H1 (cell line): ENCODE measurements around the gene PRDX5. TPM values are rescaled to one million over a fixed set of nuclear protein-coding genes. Genes with fewer than 3 reads are reported as not detected.

Source experiments
- CTCF ChIA-PET: fragments of 300-600 bp; sonication (Branson Sonifier 250); formaldehyde crosslinking; loops from one replicate; lab custom pipeline; 2021; ENCODE audit not compliant: partially characterized antibody; lab: Charles Lee
- POLR2A ChIA-PET: fragments of 300-600 bp; sonication (Branson Sonifier 250); formaldehyde crosslinking; loops from one replicate; lab custom pipeline; 2021; ENCODE audit warnings: inconsistent platforms; ENCODE audit not compliant: partially characterized antibody; lab: Charles Lee
- DNase-seq, 2 experiments: peaks; one replicate each; pipeline versions ENCODE4 v3.0.0 to v3.0.0-alpha.2; 2010 to 2022; ENCODE audit warnings: low spot score in 2 of 2, low read depth in 1 of 2, mixed read lengths in 1 of 2
- FAIRE-seq: peaks from 2 replicates; lab custom pipeline; 2011; peaks lifted over from hg19 to GRCh38; lab: Jason Lieb, UNC
- H2AFZ ChIP-seq: 2 replicates; pipeline ENCODE4 v1.8.1; 2012; ENCODE audit warnings: low read length, inconsistent platforms
- H2AK5ac ChIP-seq: 2 replicates; pipeline ENCODE4 v1.6.1; 2013; ENCODE audit warnings: low read depth, low read length
- H2BK120ac ChIP-seq: replicated peaks from 2 replicates; pipeline ENCODE3; 2013; ENCODE audit warnings: low read depth, low read length, inconsistent platforms
- H2BK12ac ChIP-seq: 2 replicates; pipeline ENCODE4 v1.6.1; 2013; ENCODE audit warnings: low read depth, low read length
- H2BK15ac ChIP-seq: 2 replicates; pipeline ENCODE4 v1.6.1; 2013; ENCODE audit warnings: low read length
- H2BK20ac ChIP-seq: 2 replicates; pipeline ENCODE4 v1.6.1; 2013; ENCODE audit warnings: low read length
- H2BK5ac ChIP-seq: 2 replicates; pipeline ENCODE4 v1.6.1; 2013; ENCODE audit warnings: low read depth, low read length
- H3K14ac ChIP-seq: 2 replicates; pipeline ENCODE4 v1.6.1; 2013; ENCODE audit warnings: inconsistent platforms; ENCODE audit not compliant: insufficient read length
- H3K18ac ChIP-seq: 2 replicates; pipeline ENCODE4 v1.6.1; 2013; ENCODE audit warnings: low read length; ENCODE audit errors: extremely low read depth
- H3K23ac ChIP-seq: 2 replicates; pipeline ENCODE4 v1.6.1; 2013; ENCODE audit warnings: inconsistent platforms; ENCODE audit not compliant: insufficient read length
- H3K23me2 ChIP-seq: 2 replicates; pipeline ENCODE4 v1.6.1; 2013; ENCODE audit warnings: low read depth, low read length
- H3K27ac ChIP-seq: 2 replicates; pipeline ENCODE4 v1.6.1; 2011; ENCODE audit warnings: low read depth, low read length, inconsistent platforms
- H3K27me3 ChIP-seq, 4 experiments: replicated peaks in 1 of 4; 1 replicate in 1 of 4; 2 replicates in 3 of 4; pipeline versions ENCODE4 v1.6.1 to v1.8.1; 2011 to 2013; ENCODE audit warnings: low read length in 3 of 4, mild to moderate bottlenecking in 3 of 4, inconsistent platforms in 2 of 4, mixed read lengths in 2 of 4, moderate library complexity in 1 of 4; ENCODE audit not compliant: control insufficient read depth in 3 of 4, insufficient read depth in 3 of 4; ENCODE audit errors: extremely low read depth in 1 of 4
- H3K36me3 ChIP-seq, 4 experiments: 2 replicates each; pipeline versions ENCODE4 v1.6.1 to v1.8.1; 2011 to 2013; ENCODE audit warnings: mild to moderate bottlenecking in 4 of 4, low read length in 3 of 4, moderate library complexity in 2 of 4, control low read depth in 1 of 4, inconsistent platforms in 1 of 4; ENCODE audit not compliant: insufficient read depth in 4 of 4, control insufficient read depth in 2 of 4
- H3K4ac ChIP-seq: replicated peaks from 2 replicates; pipeline ENCODE3; 2013; ENCODE audit warnings: low read length, low read depth, mixed read lengths, inconsistent platforms; ENCODE audit not compliant: insufficient read length
- H3K4me1 ChIP-seq, 4 experiments: replicated peaks in 1 of 4; 1 replicate in 1 of 4; 2 replicates in 3 of 4; pipeline versions ENCODE4 v1.6.1 to v1.8.1; 2011 to 2013; ENCODE audit warnings: low read length in 3 of 4, inconsistent platforms in 2 of 4, mixed read lengths in 1 of 4; ENCODE audit not compliant: insufficient read depth in 4 of 4, control insufficient read depth in 3 of 4
- H3K4me2 ChIP-seq, 2 experiments: 2 replicates each; pipeline versions ENCODE4 v1.6.1 to v1.8.1; 2011 to 2013; ENCODE audit warnings: low read depth in 2 of 2, low read length in 2 of 2, control low read depth in 1 of 2, inconsistent platforms in 1 of 2, mild to moderate bottlenecking in 1 of 2; ENCODE audit not compliant: insufficient read depth in 1 of 2
- H3K4me3 ChIP-seq, 4 experiments: fragments of 200-600, 300-600 bp in 1 of 4; sonication (generic), shearing (Covaris generic), sonication (Bioruptor Twin) in 1 of 4; 2 replicates each; pipeline versions ENCODE4 v1.5.1 to v1.8.1; 2011 to 2016; ENCODE audit warnings: low read length in 4 of 4, low read depth in 3 of 4, control low read depth in 2 of 4, inconsistent platforms in 2 of 4, mild to moderate bottlenecking in 2 of 4, mixed read lengths in 1 of 4, moderate library complexity in 1 of 4; ENCODE audit not compliant: insufficient read depth in 2 of 4; ENCODE audit errors: extremely low read depth in 1 of 4
- H3K56ac ChIP-seq: replicated peaks from 2 replicates; pipeline ENCODE3; 2013; ENCODE audit warnings: low read depth, mild to moderate bottlenecking, mixed read lengths, low read length, inconsistent platforms; ENCODE audit not compliant: insufficient read length
- H3K79me1 ChIP-seq: 2 replicates; pipeline ENCODE4 v1.6.1; 2013; ENCODE audit warnings: low read depth, low read length, control low read depth
- H3K79me2 ChIP-seq, 2 experiments: 2 replicates each; pipeline versions ENCODE4 v1.6.1 to v1.8.1; 2012 to 2013; ENCODE audit warnings: low read length in 2 of 2, mild to moderate bottlenecking in 2 of 2, inconsistent platforms in 1 of 2; ENCODE audit not compliant: insufficient read depth in 2 of 2, control insufficient read depth in 1 of 2
- H3K9ac ChIP-seq, 4 experiments: replicated peaks in 1 of 4; 1 replicate in 1 of 4; 2 replicates in 3 of 4; pipeline versions ENCODE4 v1.6.1 to v1.8.1; 2011 to 2013; ENCODE audit warnings: low read depth in 3 of 4, low read length in 3 of 4, control low read depth in 2 of 4, mild to moderate bottlenecking in 2 of 4, moderate library complexity in 2 of 4, inconsistent platforms in 1 of 4; ENCODE audit errors: extremely low read depth in 1 of 4
- H3K9me3 ChIP-seq, 2 experiments: 2 replicates each; pipeline versions ENCODE4 v1.6.1 to v1.8.1; 2012 to 2013; ENCODE audit warnings: mild to moderate bottlenecking in 2 of 2, moderate library complexity in 2 of 2, control low read depth in 1 of 2, inconsistent platforms in 1 of 2, low read depth in 1 of 2, low read length in 1 of 2, mixed read lengths in 1 of 2; ENCODE audit not compliant: insufficient read depth in 2 of 2
- H4K20me1 ChIP-seq, 2 experiments: replicated peaks in 1 of 2; 2 replicates each; pipeline versions ENCODE3 to v1.8.1; 2011 to 2013; ENCODE audit warnings: inconsistent platforms in 2 of 2, low read length in 2 of 2, mild to moderate bottlenecking in 1 of 2; ENCODE audit not compliant: insufficient read depth in 2 of 2, control insufficient read depth in 1 of 2
- H4K5ac ChIP-seq: 2 replicates; pipeline ENCODE4 v1.6.1; 2013; ENCODE audit warnings: low read length, low read depth, mixed read lengths, inconsistent platforms; ENCODE audit not compliant: insufficient read length
- H4K8ac ChIP-seq: 2 replicates; pipeline ENCODE4 v1.8.0; 2013; ENCODE audit warnings: mild to moderate bottlenecking, moderate library complexity, low read length, inconsistent platforms; ENCODE audit not compliant: insufficient read depth; ENCODE audit errors: extremely low read depth
- H4K91ac ChIP-seq: replicated peaks from 2 replicates; pipeline ENCODE3; 2013; ENCODE audit warnings: low read length, mixed read lengths, inconsistent platforms; ENCODE audit not compliant: insufficient read length
- CHD2 ChIP-seq: IDR thresholded peaks from 2 replicates; pipeline ENCODE4 v1.6.1; 2012; ENCODE audit warnings: low read length, improper control_type of control experiment
- E2F6 ChIP-seq: IDR thresholded peaks from 2 replicates; pipeline ENCODE4 v1.6.1; 2012; ENCODE audit warnings: inconsistent platforms
- GTF2F1 ChIP-seq: IDR thresholded peaks from 2 replicates; pipeline ENCODE4 v1.6.1; 2012; ENCODE audit warnings: low read depth, low read length, improper control_type of control experiment, borderline replicate concordance
- KDM4A ChIP-seq: IDR thresholded peaks from one replicate; pipeline ENCODE4 v1.7.1; 2012; ENCODE audit warnings: low read depth, mild to moderate bottlenecking, moderate library complexity, low read length, inconsistent platforms; ENCODE audit not compliant: severe bottlenecking
- PHF8 ChIP-seq: fragments of 200-600 bp; sonication (generic); conservative IDR thresholded peaks from 2 replicates; pipeline ENCODE4 v1.7.1; 2012; ENCODE audit warnings: low read depth, mild to moderate bottlenecking, inconsistent platforms, low read length, moderate library complexity
- RBBP5 ChIP-seq: IDR thresholded peaks from 2 replicates; pipeline ENCODE4 v1.7.1; 2012; ENCODE audit warnings: low read depth, mild to moderate bottlenecking, inconsistent platforms, low read length, moderate library complexity, borderline replicate concordance
- SIN3A ChIP-seq, 2 experiments: IDR thresholded peaks in 1 of 2; conservative IDR thresholded peaks in 1 of 2; 2 replicates each; pipeline ENCODE4 v1.6.1; 2011 to 2012; ENCODE audit warnings: low read length in 2 of 2, improper control_type of control experiment in 1 of 2, low read depth in 1 of 2, mild to moderate bottlenecking in 1 of 2
- SP4 ChIP-seq: IDR thresholded peaks from 2 replicates; pipeline ENCODE4 v1.6.1; 2012; ENCODE audit warnings: low read length, inconsistent platforms
- YY1 ChIP-seq: IDR thresholded peaks from 2 replicates; pipeline ENCODE4 v1.6.1; 2011; ENCODE audit warnings: low read depth, mild to moderate bottlenecking, low read length
- WGBS, 2 experiments: shearing (Covaris generic) in 1 of 2; methylation state at CpG; one replicate each; pipeline versions ENCODE4 v1.1.6 to v1.1.7; 2013 to 2015; ENCODE audit warnings: low lambda C conversion rate in 2 of 2, mixed read lengths in 2 of 2, inconsistent platforms in 1 of 2, low coverage in 1 of 2, missing lambda C conversion rate in 1 of 2; ENCODE audit not compliant: insufficient replicate concordance in 2 of 2, insufficient coverage in 1 of 2, insufficient read length in 1 of 2; ENCODE audit errors: extremely low coverage in 1 of 2, missing lambda C conversion rate in 1 of 2; 5-methylcytosine and 5-hydroxymethylcytosine counted together
- polyA plus RNA-seq, 7 experiments: library from polyadenylated mRNA; depleted of rRNA in 3 of 7; stranded (reverse) in 5 of 7; unstranded in 2 of 7; fragments of >200 nt in 5 of 7; fragments of 200-250 nt in 2 of 7; gene quantifications; 1 replicate in 5 of 7; 2 replicates in 1 of 7; 4 replicates in 1 of 7; pipeline versions ENCODE4 v1.2.1 to v1.2.3, GENCODE V29; 2011 to 2013; ENCODE audit warnings: missing spikeins in 2 of 7, mixed read lengths in 2 of 7
- total RNA-seq: library from RNA; stranded (reverse); fragmentation: NEBNext Ultra II Directional; extraction: Animal tissue kit (Norgen Biotek cat#: 25700); gene quantifications from 2 replicates; pipeline ENCODE4 v1.2.1, GENCODE V29; 2021

The PRDX5 gene
- total and polyA plus RNA-seq, 2 of the 8 experiments (the other 6 are each of a cell fraction or from before 2014, with no cell fraction given): 201 to 582 TPM

- FAIRE-seq (no peak), DNase-seq (peak in 1 of 2 experiments; percentile 75)
- 3% methylated on average over 42 of the region's 70 CpGs; no CpG with 5 or more reads in 1 of the 2 experiments for WGBS, 2 experiments
- Histone ChIP-seq H4K8ac (peak within 1 kb of the TSS; percentile 96), H3K4me1 (peaks cover 0 to 39% (median 30%) of the 10 kb centered on the region in 4 experiments; a peak in 6 of 7 replicates), H2BK5ac (peak within 1 kb of the TSS; percentile 81; the same call in 1 of the 2 replicates), H3K27ac (no peak within 1 kb of the TSS; the same call in 1 of the 2 replicates), H3K23ac (no peak within 1 kb of the TSS), H3K14ac (peak within 1 kb of the TSS; percentile 94), H3K79me2 (no peaks in the 10 kb centered on the region), H3K4me2 (peak within 1 kb of the TSS; percentile 87 to 89), H3K18ac (peak within 1 kb of the TSS; percentile 97), H3K9me3 (no peaks in the 10 kb centered on the region), H3K4ac (peak within 1 kb of the TSS; percentile 96), H3K27me3 (no peaks in the 10 kb centered on the region), H2AFZ (0 out of 2 replicates have a peak within 1 kb of the TSS, but pooled peaks have one; percentile 61), H2AK5ac (peak within 1 kb of the TSS; percentile 43; the same call in 1 of the 2 replicates), H2BK15ac (peak within 1 kb of the TSS; percentile 61; the same call in 1 of the 2 replicates), H2BK12ac (peak within 1 kb of the TSS; percentile 97; the same call in 1 of the 2 replicates), H3K4me3 (peak within 1 kb of the TSS; percentile 61 to 83 (median 72)), H3K9ac (peak within 1 kb of the TSS in 3 of 4 experiments; percentile 54 to 79 (median 54); a peak in 4 of 7 replicates), H3K79me1 (no peaks in the 10 kb centered on the region; the same call in 1 of the 2 replicates), H4K91ac (peak within 1 kb of the TSS; percentile 95), H3K23me2 (peaks cover 7% of the 10 kb centered on the region; the same call in 1 of the 2 replicates), H2BK120ac (peak within 1 kb of the TSS; percentile 27), H3K56ac (peak within 1 kb of the TSS; percentile 84), H2BK20ac (peak within 1 kb of the TSS; percentile 90; the same call in 1 of the 2 replicates), H4K5ac (peak within 1 kb of the TSS; percentile 60), H3K36me3 (peaks cover 0 to 9% (median 3%) of the 10 kb centered on the region in 4 experiments; a peak in 3 of 8 replicates), H4K20me1 (peaks cover 0 to 4% of the 10 kb centered on the region in 2 experiments)
- CTCF ChIA-PET: interaction anchor here (0.5 to 37.6 kb wide), 10 partner anchors 9 to 496 kb away, joined by 3 to 614 read pairs (median 6); partner anchors contain the start of genes CATSPERZ, CCDC88B, ESRRA and PRDX5
- POLR2A ChIA-PET: interaction anchor here (1.0 to 3.6 kb wide), 11 partner anchors 11 to 175 kb away, joined by 3 to 14 read pairs (median 3); no protein-coding TSS in a partner anchor
- TF ChIP-seq RBBP5 (0 out of 2 replicates have a peak, but pooled peaks have one; percentile 18), PHF8 (peak; percentile 61), SIN3A (conservative IDR thresholded peaks at IDR 0.05 in 1 of 2, IDR thresholded peaks at IDR 0.05 in 1 of 2; ENCODE audit: low read depth in 1 of 2, low read length in 2 of 2) (0 out of 4 replicates have a peak, but pooled peaks of 1 of the 2 experiments have one; percentile 2), GTF2F1 (no peak), KDM4A (peak; percentile 82), YY1 (peak; percentile 40; the same call in 1 of the 2 replicates), CHD2 (no peak), E2F6 (peak; percentile 69), SP4 (0 out of 2 replicates have a peak, but pooled peaks have one; percentile 14)
Measured at GRCh38 chr11:64358907-64359711, 41.2 kb downstream of the PRDX5 start, which contains the start of gene RPS6KA4. TSS of gene RPS6KA4 (plus strand) at chr11:64359162. CDS start at chr11:64359236, 74 bp downstream.
